Heart right ventricle (tissue), 16 donors: ENCODE results near the gene CEP112. TPM values are rescaled to one million over a fixed set of nuclear protein-coding genes. Genes with fewer than 3 reads are reported as not detected.

Experiments used
- ATAC-seq, 8 donors: fragments of 200-7000 bp; cut with Tn5 transposase; one replicate each; pipeline ENCODE4 v1.9.1; 2020; ENCODE audit warnings: mild to moderate bottlenecking in 8 of 8, moderate library complexity in 8 of 8, moderate number of reproducible peaks in 1 of 8
- DNase-seq, 2 donors: peaks; one replicate each; pipeline ENCODE4 v3.0.0-alpha.2; 2020
- H3K27ac ChIP-seq, 10 donors: fragments of 200-600 bp; sonication (generic) in 2 of 10; one replicate each; pipeline versions ENCODE4 v1.5.0 to v1.8.0; 2020 to 2022; ENCODE audit warnings: mild to moderate bottlenecking in 3 of 10
- H3K27me3 ChIP-seq, 7 donors: fragments of 200-600 bp; one replicate each; pipeline ENCODE4 v1.8.0; 2021 to 2022; ENCODE audit warnings: mild to moderate bottlenecking in 2 of 7
- H3K36me3 ChIP-seq, 9 donors: fragments of 200-600 bp; sonication (generic) in 1 of 9; one replicate each; pipeline versions ENCODE4 v1.5.0 to v1.8.0; 2020 to 2022; ENCODE audit warnings: mild to moderate bottlenecking in 2 of 9
- H3K4me1 ChIP-seq, 9 donors: fragments of 200-600 bp; sonication (generic) in 1 of 9; one replicate each; pipeline versions ENCODE4 v1.5.0 to v1.8.0; 2020 to 2022; ENCODE audit warnings: mild to moderate bottlenecking in 4 of 9
- H3K4me3 ChIP-seq, 10 donors: fragments of 200-600 bp; sonication (generic) in 2 of 10; one replicate each; pipeline versions ENCODE4 v1.5.0 to v1.8.0; 2020 to 2022; ENCODE audit warnings: mild to moderate bottlenecking in 7 of 10, moderate library complexity in 2 of 10
- H3K9me3 ChIP-seq, 11 donors: fragments of 200-600 bp in 10 of 11; sonication (generic) in 2 of 11; one replicate each; pipeline versions ENCODE4 v1.5.0 to v1.8.0; 2013 to 2022; ENCODE audit warnings: mild to moderate bottlenecking in 2 of 11, control low read depth in 1 of 11, moderate library complexity in 1 of 11
- CTCF ChIP-seq, 9 donors: fragments of 200-600 bp; sonication (generic) in 2 of 9; IDR thresholded peaks; one replicate each; pipeline versions ENCODE4 v1.5.0 to v1.8.0; 2021 to 2022; ENCODE audit warnings: antibody characterized with exemption in 9 of 9, mild to moderate bottlenecking in 5 of 9, moderate library complexity in 1 of 9
- WGBS, 2 donors: extraction: QIAGEN DNeasy Blood & Tissue Kit; methylation state at CpG; one replicate each; pipeline ENCODE4 v1.1.7; 2013; ENCODE audit warnings: inconsistent platforms in 1 of 2; 5-methylcytosine and 5-hydroxymethylcytosine counted together
- intact Hi-C, 10 donors: fragments of 100-400 bp; cut with DNase I; formaldehyde crosslinking; loops; one replicate each; pipeline versions ENCODE4 v1.11.1 to v1.14.2; 2022
- polyA plus RNA-seq, 2 donors: library from polyadenylated mRNA; stranded (reverse); fragments of 200-250 nt; gene quantifications; one replicate each; pipeline ENCODE4 v1.2.3, GENCODE V29; 2013
- total RNA-seq, 10 donors: library from RNA; stranded (reverse); fragmentation: NEBNext Ultra II Directional in 3 of 10; extraction: Animal tissue kit (Norgen Biotek cat#: 25700) in 3 of 10; gene quantifications; one replicate each; pipeline versions ENCODE4 v1.2.1 to v1.2.4, GENCODE V29; 2021 to 2023
- donor health status: Arrhythmogenic right ventricular cardiomyopathy.
- donor health status: ischemic (EF 13 %, LVEDD 7.1; RV severe dilation, severe dysfunction).
- donor health status: healthy with polysubstance abuse.
- donor health status: DM: no; HTN: yes; CAD: no.
- donor health status: DM: no; HTN: no; CAD: no.
- donor health status: ischemic (EF 25% LVEDD 6.9; RV normal size, moderate dysfunction).
- donor health status: ischemic (EF 25% LVEDD 5.7; RV mildly dilated, moderate dysfunction).
- donor health status: healthy.
- donor health status: DM: yes; HTN: yes; CAD: no.
- donor health status: Ischemic cardiomyopathy.
- donor health status: ischemic (EF 35%, LVEDD 5.7; RV mildly dilated, moderate dysfunction).
- donor health status: nonischemic (EF 11% LVEDD 7.7; RV severe dilation, severe dysfunction).
- donor health status: DM: yes; HTN: yes; CAD: no.
- donor health status: PGD.
- donor health status: ischemic (EF 29% LVEDD 5.4; RV normal size, mild dysfunction).
- donor health status: nonischemic (EF 23%, LVEDD 6.1; RV moderate dilation, normal function).

The CEP112 gene
- total and polyA plus RNA-seq, 12 donors = 6.7 to 30.0 (median 16.3) TPM

GRCh38 chr17:66025551-66025950, 166.4 kb downstream of the CEP112 start:
- Histone ChIP-seq H3K4me3 (no peak overlapping the region), H3K27ac (no peak overlapping the region), H3K9me3 (peaks cover 0 to 32% (median 25%) of the 10 kb centered on the region in 11 donors), H3K4me1 (no peaks in the 10 kb centered on the region), H3K27me3 (no peaks in the 10 kb centered on the region), H3K36me3 (peaks cover 0 to 74% (median 13%) of the 10 kb centered on the region in 9 donors)
- ATAC-seq (no peak), DNase-seq (no peak)
- TF ChIP-seq CTCF (IDR thresholded peaks at IDR 0.05) = no peak
- intact Hi-C loops = no loop called here

- no peaks in the 10 kb centered on the region for H3K27me3 ChIP-seq
- no peak overlapping the region for H3K27ac ChIP-seq
- WGBS, 2 donors = 63 to 65% methylated on average over 3 of the region's 3 CpGs
- no peaks in the 10 kb centered on the region for H3K4me1 ChIP-seq
- H3K9me3 ChIP-seq = peaks cover 0 to 32% (median 25%) of the 10 kb centered on the region in 11 donors
- intact Hi-C loops = no loop called here
- H3K36me3 ChIP-seq = peaks cover 0 to 45% (median 4%) of the 10 kb centered on the region in 9 donors
- DNase-seq (no peak), ATAC-seq (no peak)
- no peak overlapping the region for H3K4me3 ChIP-seq
- TF ChIP-seq CTCF (IDR thresholded peaks at IDR 0.05) = no peak
Observed at GRCh38 chr17:66021757-66022156, 170.2 kb downstream of the CEP112 start.

GRCh38 chr17:66018786-66019185, 173.1 kb downstream of the CEP112 start:
- WGBS, 2 donors = 47 to 73% methylated on average over 2 of the region's 2 CpGs
- Histone ChIP-seq H3K4me1 (no peaks in the 10 kb centered on the region), H3K9me3 (peaks cover 0 to 14% (median 11%) of the 10 kb centered on the region in 11 donors), H3K4me3 (no peak overlapping the region), H3K36me3 (peaks cover 0 to 24% (median 0%) of the 10 kb centered on the region in 9 donors), H3K27ac (no peak overlapping the region), H3K27me3 (no peaks in the 10 kb centered on the region)
- no peak for DNase-seq
- ATAC-seq = no peak
- intact Hi-C loops = no loop called here
- TF ChIP-seq CTCF (IDR thresholded peaks at IDR 0.05) = no peak

- no peak for TF ChIP-seq CTCF (IDR thresholded peaks at IDR 0.05)
- Histone ChIP-seq H3K9me3 (no peaks in the 10 kb centered on the region), H3K36me3 (peaks cover 0 to 8% (median 0%) of the 10 kb centered on the region in 9 donors), H3K27me3 (no peaks in the 10 kb centered on the region), H3K27ac (no peak overlapping the region), H3K4me1 (no peaks in the 10 kb centered on the region), H3K4me3 (no peak overlapping the region)
- DNase-seq = no peak
- ATAC-seq = no peak
- intact Hi-C loops = no loop called here
- 62 to 65% methylated on average over 3 of the region's 3 CpGs for WGBS, 2 donors
Observed at GRCh38 chr17:66016231-66016630, 175.7 kb downstream of the CEP112 start.
